DOHH2 (cell line): ENCODE results near the gene TMEM115.

ENCODE experiments used
- EZH2phosphoT487 ChIP-seq: fragments of 200-600 bp; sonication (generic); IDR thresholded peaks from 2 replicates; pipeline ENCODE4 v1.6.1; 2017; ENCODE audit warnings: borderline replicate concordance, mild to moderate bottlenecking, antibody characterized with exemption, low read length, moderate library complexity, mixed read lengths
- TF ChIP-seq, protein P1 (sequence below): fragments of 200-600 bp; sonication (generic); IDR thresholded peaks from one replicate; pipeline ENCODE4 v1.5.1; 2014; ENCODE audit warnings: antibody characterized with exemption, mild to moderate bottlenecking, low read depth, low read length; ENCODE audit not compliant: poor library complexity, severe bottlenecking

GRCh38 chr3:50381383-50381782, 22.1 kb upstream of the TMEM115 start:
- TF ChIP-seq, protein P1, sequence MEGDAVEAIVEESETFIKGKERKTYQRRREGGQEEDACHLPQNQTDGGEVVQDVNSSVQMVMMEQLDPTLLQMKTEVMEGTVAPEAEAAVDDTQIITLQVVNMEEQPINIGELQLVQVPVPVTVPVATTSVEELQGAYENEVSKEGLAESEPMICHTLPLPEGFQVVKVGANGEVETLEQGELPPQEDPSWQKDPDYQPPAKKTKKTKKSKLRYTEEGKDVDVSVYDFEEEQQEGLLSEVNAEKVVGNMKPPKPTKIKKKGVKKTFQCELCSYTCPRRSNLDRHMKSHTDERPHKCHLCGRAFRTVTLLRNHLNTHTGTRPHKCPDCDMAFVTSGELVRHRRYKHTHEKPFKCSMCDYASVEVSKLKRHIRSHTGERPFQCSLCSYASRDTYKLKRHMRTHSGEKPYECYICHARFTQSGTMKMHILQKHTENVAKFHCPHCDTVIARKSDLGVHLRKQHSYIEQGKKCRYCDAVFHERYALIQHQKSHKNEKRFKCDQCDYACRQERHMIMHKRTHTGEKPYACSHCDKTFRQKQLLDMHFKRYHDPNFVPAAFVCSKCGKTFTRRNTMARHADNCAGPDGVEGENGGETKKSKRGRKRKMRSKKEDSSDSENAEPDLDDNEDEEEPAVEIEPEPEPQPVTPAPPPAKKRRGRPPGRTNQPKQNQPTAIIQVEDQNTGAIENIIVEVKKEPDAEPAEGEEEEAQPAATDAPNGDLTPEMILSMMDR: no peak
- no peak for TF ChIP-seq EZH2phosphoT487
